Transverse colon (tissue), 3 donors: Measurements from ENCODE around the gene CYTH2.

ENCODE experiments used
- CTCF ChIP-seq, 5 experiments: fragments of 200-600 bp in 3 of 5; fragments of 450-650 bp in 2 of 5; sonication (generic) in 3 of 5; IDR thresholded peaks; 1 replicate in 2 of 5; 2 replicates in 3 of 5; pipeline ENCODE4 v1.5.1; 2016 to 2017; ENCODE audit warnings: antibody characterized with exemption in 5 of 5, inconsistent platforms in 3 of 5, mild to moderate bottlenecking in 2 of 5, moderate library complexity in 1 of 5
- POLR2A ChIP-seq: fragments of 450-650 bp; IDR thresholded peaks from one replicate; pipeline ENCODE4 v1.6.1; 2016; ENCODE audit warnings: antibody characterized with exemption, mild to moderate bottlenecking, moderate library complexity

DNA sequence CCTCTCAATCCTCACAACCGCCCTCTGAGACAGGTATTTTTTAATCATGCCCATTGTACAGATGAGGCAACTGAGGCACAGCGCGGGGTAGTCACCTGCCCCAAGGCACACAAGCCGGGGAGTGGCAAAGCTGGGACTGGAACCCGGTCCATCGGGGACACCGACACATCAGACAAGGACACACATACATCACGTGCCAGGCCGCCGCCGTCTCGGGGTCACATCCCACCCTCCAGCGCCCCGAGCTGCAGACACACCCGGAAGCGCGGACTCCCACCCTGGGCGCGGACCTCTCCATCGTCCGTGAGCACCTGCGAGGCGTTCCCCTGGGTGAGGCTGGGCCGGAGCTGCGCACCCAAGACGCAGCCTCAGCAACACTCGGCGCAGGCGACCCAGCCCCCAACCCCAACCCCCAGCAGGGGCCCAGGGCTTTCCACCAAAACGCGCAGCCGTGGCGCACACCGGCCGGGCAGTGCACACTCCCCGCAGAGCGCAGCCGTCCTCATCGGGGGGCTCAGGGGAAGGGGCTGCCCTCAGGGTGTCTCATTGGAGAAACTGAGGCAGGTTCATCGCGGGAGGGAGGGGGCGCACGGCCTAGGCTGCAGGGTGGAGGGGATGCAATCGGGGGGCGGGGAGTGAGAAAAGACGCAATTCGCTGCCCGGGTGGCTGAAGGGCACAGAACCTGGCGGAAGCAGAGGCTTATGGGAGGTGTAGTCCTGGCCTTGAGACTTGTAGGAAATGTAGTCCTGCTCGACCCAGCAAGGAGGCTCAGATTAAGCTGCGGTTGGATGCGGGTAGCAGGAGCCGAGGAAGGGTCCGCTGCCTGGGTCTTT, 44.3 kb downstream of the CYTH2 start:
- TF ChIP-seq CTCF (IDR thresholded peaks at IDR 0.05) (no peak), POLR2A (no peak)
